KMS-11 (cell line): ENCODE data around the gene ZNF296.
A peak's percentile ranks its signal among the peaks of the same experiment; 100 is the strongest.

ENCODE experiments used
- H2AFZ ChIP-seq: fragments of 200-600 bp; sonication (generic); 2 replicates; pipeline ENCODE4 v1.6.1; 2016; ENCODE audit warnings: antibody characterized with exemption, mixed run types, low read depth
- H3K27ac ChIP-seq: fragments of 200-600 bp; sonication (generic); 2 replicates; pipeline ENCODE4 v1.6.1; 2016; ENCODE audit warnings: mild to moderate bottlenecking, mixed run types
- H3K27me3 ChIP-seq: fragments of 200-600 bp; sonication (generic); 2 replicates; pipeline ENCODE4 v1.6.1; 2017; ENCODE audit warnings: mild to moderate bottlenecking, low read depth, mixed run types, moderate library complexity; ENCODE audit not compliant: insufficient read depth
- H3K36me3 ChIP-seq: fragments of 200-600 bp; sonication (generic); 2 replicates; pipeline ENCODE4 v1.6.1; 2017; ENCODE audit warnings: mild to moderate bottlenecking, mixed run types; ENCODE audit not compliant: insufficient read depth
- H3K4me1 ChIP-seq: fragments of 200-600 bp; sonication (generic); 2 replicates; pipeline ENCODE4 v1.6.1; 2016; ENCODE audit warnings: mild to moderate bottlenecking, low read depth, mixed run types; ENCODE audit not compliant: poor library complexity, severe bottlenecking
- H3K4me2 ChIP-seq: fragments of 200-600 bp; sonication (generic); 2 replicates; pipeline ENCODE4 v1.7.0; 2016; ENCODE audit warnings: mild to moderate bottlenecking, mixed run types
- H3K4me3 ChIP-seq: fragments of 200-600 bp; sonication (generic); IDR thresholded peaks from 2 replicates; pipeline ENCODE4 v1.6.1; 2017; ENCODE audit warnings: low read depth, low read length, mixed read lengths; ENCODE audit not compliant: insufficient read depth
- H3K79me2 ChIP-seq: fragments of 200-600 bp; sonication (generic); 2 replicates; pipeline ENCODE4 v1.6.1; 2016; ENCODE audit warnings: low read depth, mixed run types; ENCODE audit not compliant: insufficient read depth
- H3K9ac ChIP-seq: fragments of 200-600 bp; sonication (generic); 2 replicates; pipeline ENCODE4 v1.6.1; 2016; ENCODE audit warnings: mild to moderate bottlenecking, mixed run types
- H4K20me1 ChIP-seq: fragments of 200-600 bp; sonication (generic); 2 replicates; pipeline ENCODE4 v1.6.1; 2016; ENCODE audit warnings: mild to moderate bottlenecking, mixed run types; ENCODE audit not compliant: insufficient read depth
- CTCF ChIP-seq: fragments of 200-600 bp; sonication (generic); conservative IDR thresholded peaks from 2 replicates; pipeline ENCODE4 v1.6.1; 2017; ENCODE audit warnings: low read depth, mild to moderate bottlenecking, antibody characterized with exemption, low read length, moderate library complexity, mixed read lengths

Gene ZNF296

GRCh38 chr19:45050036-45050435, 26.2 kb downstream of the ZNF296 start:
- H3K9ac ChIP-seq = no peak overlapping the region
- peak overlapping the region; percentile 53; the same call in 1 of the 2 replicates for H3K27ac ChIP-seq
- peak overlapping the region; percentile 37; the same call in 1 of the 2 replicates for H3K4me2 ChIP-seq
- H4K20me1 ChIP-seq = no peaks in the 10 kb centered on the region
- peaks cover 60% of the 10 kb centered on the region for H3K79me2 ChIP-seq
- no peaks in the 10 kb centered on the region for H3K27me3 ChIP-seq
- no peak overlapping the region for H2AFZ ChIP-seq
- H3K4me3 ChIP-seq = no peak overlapping the region
- TF ChIP-seq CTCF = no peak
- H3K36me3 ChIP-seq = no peaks in the 10 kb centered on the region
- H3K4me1 ChIP-seq = peaks cover 87% of the 10 kb centered on the region

- Histone ChIP-seq H3K27me3 (no peaks in the 10 kb centered on the region), H3K36me3 (0 out of 2 replicates have a peak, but pooled peaks cover 4% of the 10 kb centered on the region), H3K27ac (peak overlapping the region; percentile 53; the same call in 1 of the 2 replicates), H3K9ac (no peak overlapping the region; the same call in 1 of the 2 replicates), H3K4me2 (peak overlapping the region; percentile 37; the same call in 1 of the 2 replicates), H3K4me1 (peaks cover 79% of the 10 kb centered on the region), H4K20me1 (no peaks in the 10 kb centered on the region), H3K4me3 (no peak overlapping the region), H3K79me2 (peaks cover 68% of the 10 kb centered on the region), H2AFZ (no peak overlapping the region)
- TF ChIP-seq CTCF = no peak
Measured at GRCh38 chr19:45049073-45049736, 27.1 kb downstream of the ZNF296 start.

GRCh38 chr19:45047188-45047797, 29.0 kb downstream of the ZNF296 start:
- TF ChIP-seq CTCF = no peak
- no peak overlapping the region for H2AFZ ChIP-seq
- peaks cover 80% of the 10 kb centered on the region for H3K79me2 ChIP-seq
- H3K4me3 ChIP-seq = no peak overlapping the region
- no peaks in the 10 kb centered on the region for H3K27me3 ChIP-seq
- H3K27ac ChIP-seq = no peak overlapping the region
- H3K4me1 ChIP-seq = peaks cover 64% of the 10 kb centered on the region
- peaks cover 10% of the 10 kb centered on the region; the same call in 1 of the 2 replicates for H3K36me3 ChIP-seq
- no peaks in the 10 kb centered on the region for H4K20me1 ChIP-seq
- H3K4me2 ChIP-seq = peak overlapping the region; percentile 2; the same call in 1 of the 2 replicates
- H3K9ac ChIP-seq = no peak overlapping the region

GRCh38 chr19:45046355-45046754, 29.9 kb downstream of the ZNF296 start:
- H3K4me2 ChIP-seq = no peak overlapping the region
- no peak overlapping the region for H2AFZ ChIP-seq
- no peak overlapping the region for H3K4me3 ChIP-seq
- TF ChIP-seq CTCF = no peak
- H3K27ac ChIP-seq = no peak overlapping the region
- no peaks in the 10 kb centered on the region for H4K20me1 ChIP-seq
- peaks cover 88% of the 10 kb centered on the region for H3K79me2 ChIP-seq
- no peak overlapping the region for H3K9ac ChIP-seq
- H3K27me3 ChIP-seq = no peaks in the 10 kb centered on the region
- peaks cover 59% of the 10 kb centered on the region for H3K4me1 ChIP-seq
- peaks cover 10% of the 10 kb centered on the region; the same call in 1 of the 2 replicates for H3K36me3 ChIP-seq
